Endothelial cell (in vitro differentiated cells): ENCODE data around the gene FAM163A. TPM values are rescaled to one million over a fixed set of nuclear protein-coding genes. Genes with fewer than 3 reads are reported as not detected.
A peak's percentile ranks its signal among the peaks of the same experiment; 100 is the strongest.

Source experiments
- DNase-seq: peaks from one replicate; pipeline ENCODE4 v3.0.0; 2021; ENCODE audit warnings: low spot score
- H3K27ac Mint-ChIP-seq: one replicate; pipeline ENCODE4 v1.8.0; 2021; ENCODE audit warnings: mixed read lengths, inconsistent platforms; ENCODE audit not compliant: unreplicated experiment
- H3K27me3 Mint-ChIP-seq: one replicate; pipeline ENCODE4 v1.8.0; 2021; ENCODE audit warnings: mild to moderate bottlenecking, moderate library complexity, mixed read lengths, inconsistent platforms; ENCODE audit not compliant: unreplicated experiment
- H3K36me3 Mint-ChIP-seq: one replicate; pipeline ENCODE4 v1.8.0; 2021; ENCODE audit warnings: mild to moderate bottlenecking, low read depth, mixed read lengths, inconsistent platforms; ENCODE audit not compliant: unreplicated experiment
- H3K4me1 Mint-ChIP-seq: one replicate; pipeline ENCODE4 v1.8.0; 2021; ENCODE audit warnings: mild to moderate bottlenecking, mixed read lengths, inconsistent platforms; ENCODE audit not compliant: unreplicated experiment
- H3K4me3 Mint-ChIP-seq: one replicate; pipeline ENCODE4 v1.8.0; 2021; ENCODE audit warnings: mild to moderate bottlenecking, mixed read lengths, inconsistent platforms; ENCODE audit not compliant: unreplicated experiment
- H3K9me3 Mint-ChIP-seq: one replicate; pipeline ENCODE4 v1.8.0; 2021; ENCODE audit warnings: mixed read lengths, inconsistent platforms; ENCODE audit not compliant: unreplicated experiment
- CTCF ChIP-seq: fragments of 200-600 bp; sonication (generic); IDR thresholded peaks from one replicate; pipeline ENCODE4 v1.5.0; 2021; ENCODE audit warnings: antibody characterized with exemption; ENCODE audit not compliant: unreplicated experiment
- total RNA-seq: library from RNA; stranded (reverse); fragmentation: NEBNext Ultra II Directional; extraction: Animal tissue kit (Norgen Biotek cat#: 25700); gene quantifications from one replicate; pipeline ENCODE4 v1.2.1, GENCODE V29; 2021; ENCODE audit not compliant: unreplicated experiment

Gene FAM163A
- total RNA-seq, 1 donor from 2014 or later: not detected

GRCh38 chr1:179822065-179822464 is 79.0 kb downstream of the FAM163A start:
- H3K36me3 Mint-ChIP-seq: no peaks in the 10 kb centered on the region
- H3K27me3 Mint-ChIP-seq: peaks cover 11% of the 10 kb centered on the region
- no peak for TF ChIP-seq CTCF
- H3K4me1 Mint-ChIP-seq: peaks cover 26% of the 10 kb centered on the region
- no peak overlapping the region for H3K27ac Mint-ChIP-seq
- DNase-seq: no peak
- no peak overlapping the region for H3K4me3 Mint-ChIP-seq
- no peaks in the 10 kb centered on the region for H3K9me3 Mint-ChIP-seq

- no peak for DNase-seq
- no peaks in the 10 kb centered on the region for H3K36me3 Mint-ChIP-seq
- H3K4me3 Mint-ChIP-seq: no peak overlapping the region
- H3K27me3 Mint-ChIP-seq: peaks cover 3% of the 10 kb centered on the region
- H3K9me3 Mint-ChIP-seq: no peaks in the 10 kb centered on the region
- no peak for TF ChIP-seq CTCF
- H3K27ac Mint-ChIP-seq: no peak overlapping the region
- peaks cover 26% of the 10 kb centered on the region for H3K4me1 Mint-ChIP-seq
Observed at GRCh38 chr1:179823693-179824092, 80.6 kb downstream of the FAM163A start.

GRCh38 chr1:179824265-179824664 is 81.2 kb downstream of the FAM163A start:
- Mint-ChIP-seq H3K36me3 (no peaks in the 10 kb centered on the region), H3K27ac (no peak overlapping the region), H3K4me3 (no peak overlapping the region), H3K27me3 (peaks cover 3% of the 10 kb centered on the region), H3K4me1 (peaks cover 26% of the 10 kb centered on the region), H3K9me3 (no peaks in the 10 kb centered on the region)
- no peak for TF ChIP-seq CTCF
- no peak for DNase-seq

- peaks cover 3% of the 10 kb centered on the region for H3K27me3 Mint-ChIP-seq
- no peaks in the 10 kb centered on the region for H3K36me3 Mint-ChIP-seq
- H3K27ac Mint-ChIP-seq: no peak overlapping the region
- DNase-seq: no peak
- no peaks in the 10 kb centered on the region for H3K9me3 Mint-ChIP-seq
- peaks cover 26% of the 10 kb centered on the region for H3K4me1 Mint-ChIP-seq
- H3K4me3 Mint-ChIP-seq: no peak overlapping the region
- TF ChIP-seq CTCF: no peak
Observed at GRCh38 chr1:179825206-179825605, 82.1 kb downstream of the FAM163A start.

- Mint-ChIP-seq H3K9me3 (no peaks in the 10 kb centered on the region), H3K27ac (peak overlapping the region; percentile 13), H3K4me3 (no peak overlapping the region), H3K36me3 (no peaks in the 10 kb centered on the region), H3K27me3 (peaks cover 3% of the 10 kb centered on the region), H3K4me1 (peaks cover 26% of the 10 kb centered on the region)
- TF ChIP-seq CTCF: no peak
- DNase-seq: no peak
Observed at GRCh38 chr1:179825798-179826460, 82.8 kb downstream of the FAM163A start.
